AG10803 (cell line): ENCODE data around the gene FBXO40.

Experiments used
- DNase-seq: peaks from one replicate; pipeline ENCODE4 v3.0.0; 2010; ENCODE audit warnings: low read depth
- H3K4me3 ChIP-seq: 2 replicates; pipeline ENCODE4 v1.5.1; 2011; ENCODE audit warnings: mild to moderate bottlenecking, low read length, control low read depth
- TF ChIP-seq, protein P1 (sequence below): conservative IDR thresholded peaks from 2 replicates; pipeline ENCODE4 v1.5.1; 2011; ENCODE audit warnings: mild to moderate bottlenecking, low read length, control low read depth, inconsistent platforms

The FBXO40 gene

DNA sequence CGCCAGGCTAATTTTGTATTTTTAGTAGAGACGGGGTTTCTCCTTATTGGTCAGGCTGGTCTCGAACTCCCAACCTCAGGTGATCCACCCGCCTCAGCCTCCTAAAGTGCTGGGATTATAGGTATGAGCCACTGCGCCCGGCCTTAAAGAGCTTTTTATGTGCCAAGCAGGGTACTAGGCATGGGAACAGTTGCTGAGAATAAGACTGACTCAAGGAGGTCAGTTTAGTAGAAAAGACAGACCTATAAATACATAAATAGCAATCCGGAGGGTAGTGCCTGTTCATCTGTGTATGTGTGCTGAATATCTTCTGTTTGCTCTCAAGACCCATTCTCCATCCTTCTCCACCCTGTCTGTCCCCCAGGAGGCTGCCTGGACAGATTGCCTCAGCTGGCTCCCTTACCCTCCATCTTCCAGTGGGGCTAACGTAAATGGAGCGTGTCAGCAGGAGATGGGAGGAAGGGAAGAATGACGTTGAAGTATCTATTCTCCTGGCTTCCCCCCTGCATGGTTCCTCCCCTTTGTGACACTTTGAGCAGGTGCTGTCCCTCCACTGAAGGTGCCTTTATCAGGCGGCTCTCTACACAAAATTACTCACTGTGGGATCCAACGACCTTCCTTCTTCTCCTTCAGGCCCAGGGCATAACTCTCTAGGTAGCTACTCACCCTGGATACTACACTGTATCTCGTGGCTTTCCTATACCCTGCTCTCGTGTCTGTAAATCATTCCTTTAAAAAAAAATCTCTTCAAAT lies 31.1 kb downstream of the FBXO40 start:
- DNase-seq = no peak
- TF ChIP-seq, protein P1, sequence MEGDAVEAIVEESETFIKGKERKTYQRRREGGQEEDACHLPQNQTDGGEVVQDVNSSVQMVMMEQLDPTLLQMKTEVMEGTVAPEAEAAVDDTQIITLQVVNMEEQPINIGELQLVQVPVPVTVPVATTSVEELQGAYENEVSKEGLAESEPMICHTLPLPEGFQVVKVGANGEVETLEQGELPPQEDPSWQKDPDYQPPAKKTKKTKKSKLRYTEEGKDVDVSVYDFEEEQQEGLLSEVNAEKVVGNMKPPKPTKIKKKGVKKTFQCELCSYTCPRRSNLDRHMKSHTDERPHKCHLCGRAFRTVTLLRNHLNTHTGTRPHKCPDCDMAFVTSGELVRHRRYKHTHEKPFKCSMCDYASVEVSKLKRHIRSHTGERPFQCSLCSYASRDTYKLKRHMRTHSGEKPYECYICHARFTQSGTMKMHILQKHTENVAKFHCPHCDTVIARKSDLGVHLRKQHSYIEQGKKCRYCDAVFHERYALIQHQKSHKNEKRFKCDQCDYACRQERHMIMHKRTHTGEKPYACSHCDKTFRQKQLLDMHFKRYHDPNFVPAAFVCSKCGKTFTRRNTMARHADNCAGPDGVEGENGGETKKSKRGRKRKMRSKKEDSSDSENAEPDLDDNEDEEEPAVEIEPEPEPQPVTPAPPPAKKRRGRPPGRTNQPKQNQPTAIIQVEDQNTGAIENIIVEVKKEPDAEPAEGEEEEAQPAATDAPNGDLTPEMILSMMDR = no peak
- H3K4me3 ChIP-seq = no peak overlapping the region

DNA sequence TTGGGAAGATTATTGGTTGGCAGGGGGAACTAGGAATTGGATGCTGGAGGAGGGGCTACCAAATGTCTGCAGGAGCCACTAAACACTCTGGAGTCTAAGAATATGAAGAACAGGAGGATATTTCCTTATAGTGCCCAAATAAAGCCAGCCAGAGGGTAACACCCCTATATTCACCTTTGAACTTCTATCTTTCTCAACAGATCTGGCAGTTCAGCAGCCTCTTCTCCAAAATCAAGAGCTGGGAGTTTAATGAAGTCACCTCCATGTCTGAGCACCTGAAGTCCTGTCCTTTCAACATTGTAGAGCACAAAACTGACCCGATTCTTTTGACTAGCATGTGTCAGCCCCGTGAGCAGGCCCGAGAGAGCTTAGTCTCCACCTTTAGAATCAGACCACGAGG lies 33.3 kb downstream of the FBXO40 start:
- no peak for DNase-seq
- no peak overlapping the region for H3K4me3 ChIP-seq
- TF ChIP-seq, protein P1 = no peak

GRCh38 chr3:121627211-121627610 lies 34.0 kb downstream of the FBXO40 start:
- TF ChIP-seq, protein P1 = no peak
- DNase-seq = no peak
- no peak overlapping the region for H3K4me3 ChIP-seq

- no peak overlapping the region for H3K4me3 ChIP-seq
- no peak for DNase-seq
- TF ChIP-seq, protein P1 = no peak
These were observed 34.4 kb downstream of the FBXO40 start for GRCh38 chr3:121627622-121628021.

- DNase-seq = no peak
- no peak overlapping the region for H3K4me3 ChIP-seq
These were observed 36.4 kb downstream of the FBXO40 start for GRCh38 chr3:121629601-121630000.

GRCh38 chr3:121630355-121630754 lies 37.2 kb downstream of the FBXO40 start:
- H3K4me3 ChIP-seq = no peak overlapping the region
- TF ChIP-seq, protein P1 = no peak

More at GRCh38 chr3:121629601-121630000, 36.4 kb downstream of the FBXO40 start:
- TF ChIP-seq, protein P1 = no peak

DNA sequence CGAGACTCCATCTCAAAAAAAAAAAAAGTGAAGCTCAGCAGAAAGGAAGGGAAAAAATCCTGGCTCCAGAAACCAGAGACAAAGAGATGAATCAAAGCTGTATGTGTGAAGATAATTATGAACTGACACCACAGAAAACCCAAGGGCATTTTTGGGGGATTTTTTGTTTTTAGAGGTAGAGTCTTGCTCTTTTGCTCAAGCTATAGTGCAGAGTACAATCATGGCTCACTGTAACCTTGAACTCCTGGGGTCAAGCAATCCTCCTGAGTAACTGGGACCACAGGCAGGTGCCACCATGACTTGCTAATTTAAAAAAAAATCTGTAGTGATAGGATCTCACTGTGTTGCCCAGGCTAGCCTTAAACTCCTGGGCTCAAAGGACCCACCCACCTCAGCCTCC lies 44.7 kb downstream of the FBXO40 start:
- H3K4me3 ChIP-seq = no peak overlapping the region
- no peak for DNase-seq
- TF ChIP-seq, protein P1 = no peak

More at GRCh38 chr3:121630355-121630754, 37.2 kb downstream of the FBXO40 start:
- DNase-seq = no peak
